SH-SY5Y (cell line): ENCODE results near the gene EEFSEC.

Experiments used
- GATA2 ChIP-seq: IDR thresholded peaks from 2 replicates; pipeline ENCODE4 v1.6.1; 2011; ENCODE audit warnings: mild to moderate bottlenecking, low read depth, low read length
- GATA3 ChIP-seq: IDR thresholded peaks from 2 replicates; pipeline ENCODE4 v1.6.1; 2011; ENCODE audit warnings: low read depth, mild to moderate bottlenecking, low read length, moderate library complexity

GRCh38 chr3:128198313-128198712 lies 45.0 kb downstream of the EEFSEC start:
- TF ChIP-seq GATA2 (no peak), GATA3 (no peak)
